ENCODE results near the gene OR52B4.
"Not testable (repeated sequence)": the region's sequence is repeated elsewhere in the genome, so short reads cannot be mapped to it uniquely, and the experiment has no call there.

The OR52B4 gene

GRCh38 chr11:4368286-4368685, at the start of gene OR52B4:
Gene OR52B4 (minus strand): TSS chr11:4368386. CDS start chr11:4368295, 91 bp downstream.
- Histone ChIP-seq H3K4me3 (no peak within 1 kb of the TSS), H3K27ac (no peak within 1 kb of the TSS)

GRCh38 chr11:4416816-4417215, 48.6 kb upstream of the OR52B4 start:
- H3K27ac ChIP-seq = no peak overlapping the region
- no peak overlapping the region for H3K4me3 ChIP-seq

- H3K4me3 ChIP-seq = no peak overlapping the region
- H3K27ac ChIP-seq = no peak overlapping the region
Observed at GRCh38 chr11:4416306-4416705, 48.1 kb upstream of the OR52B4 start.

GRCh38 chr11:4406206-4406605, 38.0 kb upstream of the OR52B4 start:
- not testable (repeated sequence) for H3K27ac ChIP-seq, H3K4me3 ChIP-seq

GRCh38 chr11:4393858-4394223, 25.7 kb upstream of the OR52B4 start:
- Histone ChIP-seq H3K4me3 (peak overlapping the region; percentile 59 to 98 (median 92)), H3K27ac (peak overlapping the region in 11 of 21 experiments; percentile 83 to 99 (median 95))

GRCh38 chr11:4393209-4393857, 25.1 kb upstream of the OR52B4 start, which contains the start of gene TRIM21:
Gene TRIM21 (minus strand): TSS chr11:4393702. CDS start chr11:4390409, 3,293 bp downstream.
- peak within 1 kb of the TSS; percentile 60 to 99 (median 91) for H3K27ac ChIP-seq
- peak within 1 kb of the TSS; percentile 59 to 98 (median 92) for H3K4me3 ChIP-seq

DNA sequence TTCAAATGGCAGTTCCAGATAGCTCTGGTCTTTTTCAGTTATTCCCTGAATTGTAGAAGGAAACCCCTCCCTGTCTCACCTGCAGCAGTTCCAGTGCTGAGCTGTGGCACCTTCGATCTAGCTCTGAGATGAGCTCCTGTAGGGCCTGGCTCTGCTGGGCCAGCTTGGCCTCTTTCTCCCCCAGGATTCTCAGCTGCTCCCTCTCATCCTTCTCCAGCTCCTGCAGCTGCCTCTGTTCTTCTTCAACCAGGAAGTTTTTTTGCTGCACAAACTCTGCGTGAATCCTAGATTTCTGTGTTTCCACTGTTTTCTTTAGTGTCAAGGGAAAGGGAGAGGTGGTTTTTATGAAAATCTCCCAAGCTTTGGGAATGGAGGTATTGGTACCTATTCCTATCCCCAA, 20.0 kb upstream of the OR52B4 start:
- no peak overlapping the region for H3K4me3 ChIP-seq
- no peak overlapping the region for H3K27ac ChIP-seq

- no peak overlapping the region for H3K4me3 ChIP-seq
Observed at GRCh38 chr11:4385978-4386740, 18.0 kb upstream of the OR52B4 start.

GRCh38 chr11:4381901-4382300, 13.7 kb upstream of the OR52B4 start:
- no peak overlapping the region for H3K4me3 ChIP-seq
- no peak overlapping the region for H3K27ac ChIP-seq

More at GRCh38 chr11:4385978-4386740, 18.0 kb upstream of the OR52B4 start:
- H3K27ac ChIP-seq = no peak overlapping the region

DNA sequence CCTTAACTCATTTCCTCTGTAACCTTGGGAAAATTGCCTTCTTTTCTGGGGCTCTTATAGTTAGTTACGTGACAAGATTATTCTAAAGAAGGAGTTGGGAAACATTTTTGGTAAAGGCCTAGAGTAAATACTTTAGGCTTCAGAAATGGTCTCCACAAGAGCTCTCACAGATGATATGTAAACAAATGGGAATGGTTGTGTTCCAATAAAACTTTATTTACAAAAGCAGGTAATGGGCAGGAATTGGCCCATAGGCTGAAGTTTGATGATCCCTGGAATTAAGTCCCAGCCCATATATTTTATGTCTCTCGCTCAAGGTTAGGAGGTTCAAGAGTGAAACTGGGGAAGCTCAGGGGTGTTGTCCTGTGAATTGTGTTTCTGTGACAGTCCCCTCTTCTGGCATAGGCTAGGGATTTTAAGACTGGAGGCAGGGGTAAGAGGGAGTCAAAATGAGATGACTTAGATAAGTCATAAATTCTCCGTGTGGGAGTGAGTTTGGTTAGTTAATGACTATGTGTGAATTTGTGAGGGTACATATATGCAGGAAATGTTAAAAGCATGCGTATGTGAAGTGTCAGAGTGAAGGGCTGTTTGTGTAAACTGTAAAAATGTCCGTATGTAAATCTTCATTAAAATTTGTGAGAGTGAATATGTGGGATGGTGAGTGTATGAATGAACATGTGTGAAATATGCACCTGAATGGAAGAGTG, 7.4 kb upstream of the OR52B4 start:
- H3K27ac ChIP-seq = no peak overlapping the region
- H3K4me3 ChIP-seq = no peak overlapping the region

GRCh38 chr11:4370166-4370565, 2.0 kb upstream of the OR52B4 start:
- no peak overlapping the region for H3K4me3 ChIP-seq
- H3K27ac ChIP-seq = no peak overlapping the region

- H3K4me3 ChIP-seq, H3K27ac ChIP-seq: not testable (repeated sequence)
Observed at GRCh38 chr11:4348142-4348541, 20.0 kb downstream of the OR52B4 start.

- H3K27ac ChIP-seq, H3K4me3 ChIP-seq: not testable (repeated sequence)
Observed at GRCh38 chr11:4345366-4345765, 22.8 kb downstream of the OR52B4 start.

- not testable (repeated sequence) for H3K27ac ChIP-seq, H3K4me3 ChIP-seq
Observed at GRCh38 chr11:4334356-4334755, 33.8 kb downstream of the OR52B4 start.

Measured in skin epidermis (tissue), 12 donors.